Measurements from ENCODE around the gene SMIM5. TPM values are rescaled to one million over a fixed set of nuclear protein-coding genes. Genes with fewer than 3 reads are reported as not detected.
A peak's percentile ranks its signal among the peaks of the same experiment; 100 is the strongest.

Gene SMIM5
- total RNA-seq, 1 donor from 2014 or later = not detected

- peaks cover 13% of the 10 kb centered on the region for H4K20me1 ChIP-seq (ENCODE audit: low read depth)
- Mint-ChIP-seq H3K4me1 (no peaks in the 10 kb centered on the region), H3K27ac (no peak overlapping the region), H3K27me3 (ENCODE audit: insufficient read depth, low read depth) (no peaks in the 10 kb centered on the region), H3K9me3 (no peaks in the 10 kb centered on the region), H3K36me3 (no peaks in the 10 kb centered on the region), H3K4me3 (no peak overlapping the region)
- no peak overlapping the region for H3K4me3 ChIP-seq
- TF ChIP-seq CTCF (IDR thresholded peaks at IDR 0.05) (no peak), EZH2phosphoT487 (IDR thresholded peaks at IDR 0.05) (no peak), EZH2 (IDR thresholded peaks at IDR 0.05) (no peak)
- H3K4me2 ChIP-seq = no peak overlapping the region
- DNase-seq (ENCODE audit: low spot score) = no peak
- no peak overlapping the region for H2AFZ ChIP-seq (replicated peaks)
- no peaks in the 10 kb centered on the region for H3K36me3 ChIP-seq
- H3K79me2 ChIP-seq (ENCODE audit: low read depth) = no peaks in the 10 kb centered on the region
- H3K27me3 ChIP-seq = no peaks in the 10 kb centered on the region
- no peaks in the 10 kb centered on the region for H3F3A ChIP-seq (ENCODE audit: low read depth)
- H3K9me3 ChIP-seq (ENCODE audit: low read depth) = no peaks in the 10 kb centered on the region
- no peaks in the 10 kb centered on the region for H3K4me1 ChIP-seq
- no peak overlapping the region for H3K9ac ChIP-seq
- no peak overlapping the region for H3K27ac ChIP-seq
These were observed 9.0 kb downstream of the SMIM5 start for GRCh38 chr17:75642182-75642783.

GRCh38 chr17:75642784-75643642 lies 9.8 kb downstream of the SMIM5 start:
- no peak overlapping the region for H3K27ac Mint-ChIP-seq
- H3K9me3 ChIP-seq (ENCODE audit: low read depth) = no peaks in the 10 kb centered on the region
- H3K9me3 Mint-ChIP-seq = no peaks in the 10 kb centered on the region
- H4K20me1 ChIP-seq (ENCODE audit: low read depth) = peaks cover 9% of the 10 kb centered on the region
- no peaks in the 10 kb centered on the region for H3K4me1 Mint-ChIP-seq
- H3K36me3 Mint-ChIP-seq = no peaks in the 10 kb centered on the region
- H3K4me3 Mint-ChIP-seq = no peak overlapping the region
- TF ChIP-seq CTCF (IDR thresholded peaks at IDR 0.05) (no peak), EZH2phosphoT487 (IDR thresholded peaks at IDR 0.05) (no peak), EZH2 (IDR thresholded peaks at IDR 0.05) (no peak)
- no peak for DNase-seq (ENCODE audit: low spot score)
- H3K27me3 Mint-ChIP-seq (ENCODE audit: insufficient read depth, low read depth) = no peaks in the 10 kb centered on the region
- no peak overlapping the region for H3K4me2 ChIP-seq
- no peaks in the 10 kb centered on the region for H3K36me3 ChIP-seq
- no peak overlapping the region for H2AFZ ChIP-seq (replicated peaks)
- H3F3A ChIP-seq (ENCODE audit: low read depth) = no peaks in the 10 kb centered on the region
- H3K4me3 ChIP-seq = no peak overlapping the region
- no peaks in the 10 kb centered on the region for H3K79me2 ChIP-seq (ENCODE audit: low read depth)
- H3K4me1 ChIP-seq = no peaks in the 10 kb centered on the region
- no peaks in the 10 kb centered on the region for H3K27me3 ChIP-seq
- H3K27ac ChIP-seq = no peak overlapping the region
- peak overlapping the region; percentile 52 for H3K9ac ChIP-seq

- H3K27me3 Mint-ChIP-seq (ENCODE audit: insufficient read depth, low read depth) = no peaks in the 10 kb centered on the region
- no peak overlapping the region for H3K4me3 ChIP-seq
- H3K79me2 ChIP-seq (ENCODE audit: low read depth) = no peaks in the 10 kb centered on the region
- H3K9me3 ChIP-seq (ENCODE audit: low read depth) = no peaks in the 10 kb centered on the region
- peaks cover 12% of the 10 kb centered on the region for H4K20me1 ChIP-seq (ENCODE audit: low read depth)
- H3K4me3 Mint-ChIP-seq = no peak overlapping the region
- no peaks in the 10 kb centered on the region for H3K4me1 ChIP-seq
- no peaks in the 10 kb centered on the region for H3K36me3 Mint-ChIP-seq
- DNase-seq (ENCODE audit: low spot score) = no peak
- H3K9me3 Mint-ChIP-seq = no peaks in the 10 kb centered on the region
- no peaks in the 10 kb centered on the region for H3F3A ChIP-seq (ENCODE audit: low read depth)
- no peaks in the 10 kb centered on the region for H3K36me3 ChIP-seq
- no peak overlapping the region for H3K27ac ChIP-seq
- H3K9ac ChIP-seq = peak overlapping the region; percentile 52
- no peaks in the 10 kb centered on the region for H3K27me3 ChIP-seq
- TF ChIP-seq EZH2 (IDR thresholded peaks at IDR 0.05) (no peak), EZH2phosphoT487 (IDR thresholded peaks at IDR 0.05) (no peak), CTCF (IDR thresholded peaks at IDR 0.05) (no peak)
- no peak overlapping the region for H3K27ac Mint-ChIP-seq
- no peak overlapping the region for H3K4me2 ChIP-seq
- H2AFZ ChIP-seq (replicated peaks) = no peak overlapping the region
- no peaks in the 10 kb centered on the region for H3K4me1 Mint-ChIP-seq
These were observed 10.4 kb downstream of the SMIM5 start for GRCh38 chr17:75643643-75644017.

Measured in neural progenitor cell (in vitro differentiated cells).